Measurements from ENCODE around the gene KBTBD13. TPM values are rescaled to one million over a fixed set of nuclear protein-coding genes. Genes with fewer than 3 reads are reported as not detected.

Gene KBTBD13
- total RNA-seq, 1 donor from 2014 or later = not detected

GRCh38 chr15:65044724-65045481 lies 31.6 kb upstream of the KBTBD13 start, which contains the start of gene SLC51B:
Gene SLC51B (plus strand): TSS chr15:65045387. CDS start chr15:65050005, 4,618 bp downstream.
- no peak for DNase-seq (ENCODE audit: low spot score in 2 of 2, unreplicated experiment in 2 of 2)
- Mint-ChIP-seq H3K4me1 (peaks cover 13% of the 10 kb centered on the region), H3K27me3 (ENCODE audit: low read depth) (no peaks in the 10 kb centered on the region), H3K4me3 (no peak within 1 kb of the TSS), H3K9me3 (no peaks in the 10 kb centered on the region), H3K36me3 (no peaks in the 10 kb centered on the region), H3K27ac (no peak within 1 kb of the TSS)
- no peak for TF ChIP-seq CTCF (IDR thresholded peaks at IDR 0.05; ENCODE audit: unreplicated experiment)

- no peak for TF ChIP-seq CTCF (IDR thresholded peaks at IDR 0.05; ENCODE audit: unreplicated experiment)
- Mint-ChIP-seq H3K27ac (no peak overlapping the region), H3K27me3 (ENCODE audit: low read depth) (no peaks in the 10 kb centered on the region), H3K9me3 (no peaks in the 10 kb centered on the region), H3K36me3 (no peaks in the 10 kb centered on the region), H3K4me1 (peaks cover 14% of the 10 kb centered on the region), H3K4me3 (no peak overlapping the region)
- no peak for DNase-seq (ENCODE audit: low spot score in 2 of 2, unreplicated experiment in 2 of 2)
Observed at GRCh38 chr15:65048241-65048640, 28.3 kb upstream of the KBTBD13 start.

GRCh38 chr15:65049418-65049840 lies 27.1 kb upstream of the KBTBD13 start:
- no peaks in the 10 kb centered on the region for H3K36me3 Mint-ChIP-seq
- H3K4me3 Mint-ChIP-seq = peak overlapping the region; percentile 43
- DNase-seq (ENCODE audit: low spot score in 2 of 2, unreplicated experiment in 2 of 2) = peak; percentile 75 to 80
- no peaks in the 10 kb centered on the region for H3K9me3 Mint-ChIP-seq
- TF ChIP-seq CTCF (IDR thresholded peaks at IDR 0.05; ENCODE audit: unreplicated experiment) = no peak
- H3K27ac Mint-ChIP-seq = peak overlapping the region; percentile 21
- H3K4me1 Mint-ChIP-seq = peaks cover 14% of the 10 kb centered on the region
- H3K27me3 Mint-ChIP-seq (ENCODE audit: low read depth) = no peaks in the 10 kb centered on the region

- Mint-ChIP-seq H3K27me3 (ENCODE audit: low read depth) (no peaks in the 10 kb centered on the region), H3K9me3 (no peaks in the 10 kb centered on the region), H3K27ac (no peak overlapping the region), H3K4me1 (peaks cover 14% of the 10 kb centered on the region), H3K4me3 (no peak overlapping the region), H3K36me3 (no peaks in the 10 kb centered on the region)
- no peak for TF ChIP-seq CTCF (IDR thresholded peaks at IDR 0.05; ENCODE audit: unreplicated experiment)
- DNase-seq (ENCODE audit: low spot score in 2 of 2, unreplicated experiment in 2 of 2) = no peak
Observed at GRCh38 chr15:65050270-65050669, 26.3 kb upstream of the KBTBD13 start.

DNA sequence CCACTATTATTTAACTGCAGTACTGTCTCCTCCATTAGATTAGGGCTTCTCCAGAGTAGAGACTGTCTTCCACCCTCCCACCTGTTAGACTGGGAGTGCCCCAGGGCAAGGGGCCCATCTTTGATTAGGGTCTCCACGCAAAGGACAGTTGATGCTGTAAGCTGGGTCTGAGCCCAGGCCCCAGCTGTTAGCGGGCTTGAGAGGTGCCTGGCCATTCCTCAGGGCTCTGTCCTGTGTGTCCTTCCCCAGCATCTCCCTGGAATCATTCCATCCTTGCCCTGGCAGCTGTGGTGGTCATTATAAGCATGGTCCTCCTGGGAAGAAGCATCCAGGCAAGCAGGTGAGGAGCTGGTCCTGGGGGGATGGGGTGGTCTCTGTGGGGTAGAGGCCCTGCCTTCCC lies 25.3 kb upstream of the KBTBD13 start:
- Mint-ChIP-seq H3K27ac (no peak overlapping the region), H3K27me3 (ENCODE audit: low read depth) (no peaks in the 10 kb centered on the region), H3K9me3 (no peaks in the 10 kb centered on the region), H3K4me3 (no peak overlapping the region), H3K4me1 (peaks cover 14% of the 10 kb centered on the region), H3K36me3 (no peaks in the 10 kb centered on the region)
- DNase-seq (ENCODE audit: low spot score in 2 of 2, unreplicated experiment in 2 of 2) = no peak
- no peak for TF ChIP-seq CTCF (IDR thresholded peaks at IDR 0.05; ENCODE audit: unreplicated experiment)

All from mesothelial cell of epicardium (in vitro differentiated cells).